Upper lobe of right lung (tissue), 1 donor: ENCODE results near the gene XK. TPM values are rescaled to one million over a fixed set of nuclear protein-coding genes. Genes with fewer than 3 reads are reported as not detected.

Experiments used
- ATAC-seq: fragments of 200-7000 bp; cut with Tn5 transposase; one replicate; pipeline ENCODE4 v1.9.1; 2020; ENCODE audit warnings: mild to moderate bottlenecking, moderate library complexity
- DNase-seq: peaks from one replicate; pipeline ENCODE4 v3.0.0-alpha.2; 2020
- H3K27ac ChIP-seq: fragments of 200-600 bp; one replicate; pipeline ENCODE4 v1.8.0; 2022
- H3K27me3 ChIP-seq: fragments of 200-600 bp; one replicate; pipeline ENCODE4 v1.8.0; 2022; ENCODE audit warnings: mild to moderate bottlenecking
- H3K36me3 ChIP-seq: fragments of 200-600 bp; one replicate; pipeline ENCODE4 v1.8.0; 2022
- H3K4me1 ChIP-seq: fragments of 200-600 bp; one replicate; pipeline ENCODE4 v1.8.0; 2022
- H3K4me3 ChIP-seq: fragments of 200-600 bp; one replicate; pipeline ENCODE4 v1.8.0; 2022; ENCODE audit warnings: mild to moderate bottlenecking
- H3K9me3 ChIP-seq: fragments of 200-600 bp; one replicate; pipeline ENCODE4 v1.8.0; 2022
- CTCF ChIP-seq: fragments of 200-600 bp; IDR thresholded peaks from one replicate; pipeline ENCODE4 v1.8.0; 2022; ENCODE audit warnings: antibody characterized with exemption
- intact Hi-C: fragments of 100-400 bp; cut with DNase I; formaldehyde crosslinking; loops from one replicate; pipeline ENCODE4 v1.11.0; 2022
- total RNA-seq: library from RNA; stranded (reverse); fragmentation: NEBNext Ultra II Directional; extraction: Animal tissue kit (Norgen Biotek cat#: 25700); gene quantifications from one replicate; pipeline ENCODE4 v1.2.1, GENCODE V29; 2021
- donor health status: DM: no; HTN: yes; CAD: no; lungs with severe emphysema.

Gene XK
- total RNA-seq, 1 donor from 2014 or later = 1.6 TPM

GRCh38 chrX:37746951-37747350 lies 61.4 kb downstream of the XK start:
- H3K27me3 ChIP-seq = no peaks in the 10 kb centered on the region
- no peaks in the 10 kb centered on the region for H3K36me3 ChIP-seq
- H3K27ac ChIP-seq = no peak overlapping the region
- no peaks in the 10 kb centered on the region for H3K4me1 ChIP-seq
- no peaks in the 10 kb centered on the region for H3K9me3 ChIP-seq
- intact Hi-C loops = no loop called here
- no peak for TF ChIP-seq CTCF
- no peak overlapping the region for H3K4me3 ChIP-seq
- DNase-seq = no peak
- ATAC-seq = no peak

GRCh38 chrX:37752281-37752680 lies 66.7 kb downstream of the XK start:
- Histone ChIP-seq H3K27me3 (no peaks in the 10 kb centered on the region), H3K36me3 (no peaks in the 10 kb centered on the region), H3K4me1 (no peaks in the 10 kb centered on the region), H3K4me3 (no peak overlapping the region), H3K9me3 (no peaks in the 10 kb centered on the region), H3K27ac (no peak overlapping the region)
- no peak for DNase-seq
- intact Hi-C loops = no loop called here
- no peak for ATAC-seq
- TF ChIP-seq CTCF = no peak

- intact Hi-C loops = no loop called here
- DNase-seq = no peak
- Histone ChIP-seq H3K27me3 (no peaks in the 10 kb centered on the region), H3K4me3 (no peak overlapping the region), H3K4me1 (no peaks in the 10 kb centered on the region), H3K36me3 (no peaks in the 10 kb centered on the region), H3K27ac (no peak overlapping the region), H3K9me3 (no peaks in the 10 kb centered on the region)
- TF ChIP-seq CTCF = no peak
- no peak for ATAC-seq
These were observed 67.3 kb downstream of the XK start for GRCh38 chrX:37752936-37753335.

- no peaks in the 10 kb centered on the region for H3K27me3 ChIP-seq
- peak; percentile 84 for ATAC-seq
- H3K36me3 ChIP-seq = no peaks in the 10 kb centered on the region
- DNase-seq = no peak
- intact Hi-C loops = no loop called here
- H3K4me1 ChIP-seq = no peaks in the 10 kb centered on the region
- no peaks in the 10 kb centered on the region for H3K9me3 ChIP-seq
- TF ChIP-seq CTCF = no peak
- H3K27ac ChIP-seq = no peak overlapping the region
- no peak overlapping the region for H3K4me3 ChIP-seq
These were observed 67.8 kb downstream of the XK start for GRCh38 chrX:37753384-37753783.

- no peaks in the 10 kb centered on the region for H3K36me3 ChIP-seq
- ATAC-seq (no peak), DNase-seq (no peak)
- no peak for TF ChIP-seq CTCF
- H3K4me3 ChIP-seq = no peak overlapping the region
- H3K9me3 ChIP-seq = no peaks in the 10 kb centered on the region
- H3K27me3 ChIP-seq = no peaks in the 10 kb centered on the region
- H3K4me1 ChIP-seq = no peaks in the 10 kb centered on the region
- intact Hi-C loops = no loop called here
- no peak overlapping the region for H3K27ac ChIP-seq
These were observed 68.9 kb downstream of the XK start for GRCh38 chrX:37754516-37754915.

GRCh38 chrX:37755025-37755424 lies 69.4 kb downstream of the XK start:
- DNase-seq = no peak
- TF ChIP-seq CTCF = no peak
- peak; percentile 88 for ATAC-seq
- Histone ChIP-seq H3K4me1 (no peaks in the 10 kb centered on the region), H3K36me3 (no peaks in the 10 kb centered on the region), H3K27ac (no peak overlapping the region), H3K4me3 (no peak overlapping the region), H3K9me3 (no peaks in the 10 kb centered on the region), H3K27me3 (no peaks in the 10 kb centered on the region)
- intact Hi-C loops = no loop called here
